Measurements from ENCODE around the gene DACT1.

DACT1 gene

GRCh38 chr14:58631732-58632131 is 6.0 kb upstream of the DACT1 start:
- in situ Hi-C loops (cut with HindIII; ENCODE audit: low pct_ligation_motif_present, low sequenced_read_pairs): loop anchor here (10.0 kb wide), 1 partner anchor 393 kb away; no protein-coding TSS in a partner anchor
- no peak for TF ChIP-seq CTCF (IDR thresholded peaks at IDR 0.05; ENCODE audit: low read depth, low read length, missing control alignments)
- H3K27me3 ChIP-seq (replicated peaks): no peaks in the 10 kb centered on the region

GRCh38 chr14:58633831-58634230 is 3.9 kb upstream of the DACT1 start:
- in situ Hi-C loops (cut with HindIII; ENCODE audit: low pct_ligation_motif_present, low sequenced_read_pairs): loop anchor here (10.0 kb wide), 1 partner anchor 391 kb away; no protein-coding TSS in a partner anchor
- Histone ChIP-seq H3K27ac (no peak overlapping the region), H3K36me3 (replicated peaks) (no peaks in the 10 kb centered on the region), H3K4me3 (ENCODE audit: low read depth, low read length) (no peak overlapping the region), H3K27me3 (replicated peaks) (no peaks in the 10 kb centered on the region)
- DNase-seq: no peak
- no peak for TF ChIP-seq CTCF (IDR thresholded peaks at IDR 0.05; ENCODE audit: low read depth, low read length, missing control alignments)

More at GRCh38 chr14:58631732-58632131, 6.0 kb upstream of the DACT1 start:
- no peak overlapping the region for H3K27ac ChIP-seq
- DNase-seq: no peak
- no peak overlapping the region for H3K4me3 ChIP-seq (ENCODE audit: low read depth, low read length)
- no peaks in the 10 kb centered on the region for H3K36me3 ChIP-seq (replicated peaks)

- H3K27me3 ChIP-seq (replicated peaks): no peaks in the 10 kb centered on the region
- TF ChIP-seq CTCF (IDR thresholded peaks at IDR 0.05; ENCODE audit: low read depth, low read length, missing control alignments): no peak
- in situ Hi-C loops (cut with HindIII; ENCODE audit: low pct_ligation_motif_present, low sequenced_read_pairs): loop anchor here (10.0 kb wide), 1 partner anchor 390 kb away; no protein-coding TSS in a partner anchor
Measured at GRCh38 chr14:58634406-58635090, 3.2 kb upstream of the DACT1 start.

GRCh38 chr14:58635091-58635830 is 2.5 kb upstream of the DACT1 start:
- no peaks in the 10 kb centered on the region for H3K36me3 ChIP-seq (replicated peaks)
- H3K4me3 ChIP-seq (ENCODE audit: low read depth, low read length): no peak overlapping the region
- no peaks in the 10 kb centered on the region for H3K27me3 ChIP-seq (replicated peaks)
- H3K27ac ChIP-seq: no peak overlapping the region
- in situ Hi-C loops (cut with HindIII; ENCODE audit: low pct_ligation_motif_present, low sequenced_read_pairs): loop anchor here (10.0 kb wide), 1 partner anchor 390 kb away; no protein-coding TSS in a partner anchor
- no peak for DNase-seq
- no peak for TF ChIP-seq CTCF (IDR thresholded peaks at IDR 0.05; ENCODE audit: low read depth, low read length, missing control alignments)

More at GRCh38 chr14:58634406-58635090, 3.2 kb upstream of the DACT1 start:
- Histone ChIP-seq H3K27ac (no peak overlapping the region), H3K36me3 (replicated peaks) (no peaks in the 10 kb centered on the region), H3K4me3 (ENCODE audit: low read depth, low read length) (no peak overlapping the region)
- no peak for DNase-seq

GRCh38 chr14:58636129-58636528 is 1.6 kb upstream of the DACT1 start:
- H3K27me3 ChIP-seq (replicated peaks): no peaks in the 10 kb centered on the region
- DNase-seq: no peak
- in situ Hi-C loops (cut with HindIII; ENCODE audit: low pct_ligation_motif_present, low sequenced_read_pairs): loop anchor here (10.0 kb wide), 1 partner anchor 389 kb away; no protein-coding TSS in a partner anchor
- no peak overlapping the region for H3K4me3 ChIP-seq (ENCODE audit: low read depth, low read length)
- no peaks in the 10 kb centered on the region for H3K36me3 ChIP-seq (replicated peaks)
- no peak for TF ChIP-seq CTCF (IDR thresholded peaks at IDR 0.05; ENCODE audit: low read depth, low read length, missing control alignments)
- H3K27ac ChIP-seq: no peak overlapping the region
